ENCODE results near the gene NBPF6.
"Not testable (repeated sequence)": the region's sequence is repeated elsewhere in the genome, so short reads cannot be mapped to it uniquely, and the experiment has no call there.

NBPF6 gene, protein sequence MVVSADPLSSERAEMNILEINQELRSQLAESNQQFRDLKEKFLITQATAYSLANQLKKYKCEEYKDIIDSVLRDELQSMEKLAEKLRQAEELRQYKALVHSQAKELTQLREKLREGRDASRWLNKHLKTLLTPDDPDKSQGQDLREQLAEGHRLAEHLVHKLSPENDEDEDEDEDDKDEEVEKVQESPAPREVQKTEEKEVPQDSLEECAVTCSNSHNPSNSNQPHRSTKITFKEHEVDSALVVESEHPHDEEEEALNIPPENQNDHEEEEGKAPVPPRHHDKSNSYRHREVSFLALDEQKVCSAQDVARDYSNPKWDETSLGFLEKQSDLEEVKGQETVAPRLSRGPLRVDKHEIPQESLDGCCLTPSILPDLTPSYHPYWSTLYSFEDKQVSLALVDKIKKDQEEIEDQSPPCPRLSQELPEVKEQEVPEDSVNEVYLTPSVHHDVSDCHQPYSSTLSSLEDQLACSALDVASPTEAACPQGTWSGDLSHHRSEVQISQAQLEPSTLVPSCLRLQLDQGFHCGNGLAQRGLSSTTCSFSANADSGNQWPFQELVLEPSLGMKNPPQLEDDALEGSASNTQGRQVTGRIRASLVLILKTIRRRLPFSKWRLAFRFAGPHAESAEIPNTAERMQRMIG

DNA sequence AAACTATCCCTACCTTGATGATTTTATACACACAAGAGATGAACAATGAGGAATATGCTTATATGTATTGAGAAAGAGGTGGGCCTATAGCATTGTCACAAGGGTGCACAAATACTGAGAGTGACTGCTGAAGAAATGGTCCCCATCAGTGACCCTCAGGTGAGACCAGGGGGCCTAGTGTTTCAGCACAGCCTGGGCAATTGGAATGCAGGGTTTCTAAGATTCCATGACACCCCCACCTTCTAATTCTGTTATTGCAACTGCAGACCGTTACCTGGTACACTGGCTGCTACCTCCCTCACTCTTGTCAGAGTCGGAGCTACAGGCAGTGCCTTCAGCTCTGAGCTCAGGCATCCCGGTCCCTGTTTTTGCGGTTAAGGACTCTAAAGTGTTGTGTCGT is at the start of gene NBPF6:
NBPF6 (plus strand) TSS at position 301 of the 400 bp plus-strand sequence. CDS start 259 bp downstream, outside the sequence.
- DNase-seq (ENCODE audit: low read depth in 2 of 2) = not testable (repeated sequence)

DNA sequence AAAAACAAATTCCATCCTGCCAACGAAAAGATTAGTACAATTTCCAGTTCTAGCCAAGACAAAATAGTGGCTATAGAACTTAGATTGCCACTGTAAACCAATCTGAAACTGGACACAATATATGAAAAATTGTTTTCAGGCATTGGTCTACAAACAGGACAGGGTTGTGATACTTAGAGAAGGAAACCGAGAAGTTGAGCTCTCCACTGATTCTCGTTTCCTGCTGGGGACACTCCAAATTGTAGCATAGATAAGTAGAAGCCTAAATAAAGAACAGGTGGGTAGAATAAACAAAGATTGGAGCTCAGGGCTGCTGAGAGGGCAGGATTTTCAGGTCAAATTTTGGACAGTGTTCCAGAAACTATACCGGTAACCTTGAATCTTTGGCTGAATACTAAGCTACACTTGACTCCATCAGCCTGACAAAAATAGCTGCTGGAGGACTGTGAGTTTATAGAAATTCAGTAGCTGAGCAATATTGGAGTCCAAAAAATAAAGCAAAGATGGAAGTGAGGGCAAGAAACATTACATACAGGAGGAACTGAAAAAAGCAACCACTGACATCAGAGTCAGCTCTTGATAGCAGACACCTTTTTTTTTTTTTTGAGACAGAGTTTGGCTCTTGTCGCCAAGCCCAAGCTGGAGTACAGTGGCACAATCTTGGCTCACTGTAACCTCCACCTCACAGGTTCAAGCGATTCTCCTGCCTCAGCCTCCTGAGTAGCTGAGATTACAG is 38.9 kb upstream of the NBPF6 start:
- DNase-seq (ENCODE audit: low read depth in 2 of 2) = not testable (repeated sequence)

DNA sequence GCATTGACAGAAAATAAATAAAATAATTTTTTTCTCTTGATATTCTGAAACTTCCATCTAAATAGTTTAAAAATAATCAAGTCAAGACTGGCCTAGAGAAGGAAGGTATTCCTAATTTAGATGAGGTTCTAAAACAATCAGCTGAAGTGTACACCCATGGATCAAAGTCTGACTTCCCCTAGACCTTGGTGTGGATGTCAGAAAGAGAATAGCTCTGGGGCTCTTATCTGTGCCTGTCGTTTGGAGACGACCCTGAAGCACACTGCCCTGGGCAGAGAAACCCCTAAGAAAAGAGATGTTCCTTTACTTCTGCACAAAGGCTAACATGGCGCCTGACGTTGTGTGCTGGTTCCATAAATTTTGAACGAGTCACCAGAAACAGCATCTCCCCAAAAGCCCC is 30.0 kb upstream of the NBPF6 start:
- not testable (repeated sequence) for DNase-seq (ENCODE audit: low read depth in 2 of 2)

DNA sequence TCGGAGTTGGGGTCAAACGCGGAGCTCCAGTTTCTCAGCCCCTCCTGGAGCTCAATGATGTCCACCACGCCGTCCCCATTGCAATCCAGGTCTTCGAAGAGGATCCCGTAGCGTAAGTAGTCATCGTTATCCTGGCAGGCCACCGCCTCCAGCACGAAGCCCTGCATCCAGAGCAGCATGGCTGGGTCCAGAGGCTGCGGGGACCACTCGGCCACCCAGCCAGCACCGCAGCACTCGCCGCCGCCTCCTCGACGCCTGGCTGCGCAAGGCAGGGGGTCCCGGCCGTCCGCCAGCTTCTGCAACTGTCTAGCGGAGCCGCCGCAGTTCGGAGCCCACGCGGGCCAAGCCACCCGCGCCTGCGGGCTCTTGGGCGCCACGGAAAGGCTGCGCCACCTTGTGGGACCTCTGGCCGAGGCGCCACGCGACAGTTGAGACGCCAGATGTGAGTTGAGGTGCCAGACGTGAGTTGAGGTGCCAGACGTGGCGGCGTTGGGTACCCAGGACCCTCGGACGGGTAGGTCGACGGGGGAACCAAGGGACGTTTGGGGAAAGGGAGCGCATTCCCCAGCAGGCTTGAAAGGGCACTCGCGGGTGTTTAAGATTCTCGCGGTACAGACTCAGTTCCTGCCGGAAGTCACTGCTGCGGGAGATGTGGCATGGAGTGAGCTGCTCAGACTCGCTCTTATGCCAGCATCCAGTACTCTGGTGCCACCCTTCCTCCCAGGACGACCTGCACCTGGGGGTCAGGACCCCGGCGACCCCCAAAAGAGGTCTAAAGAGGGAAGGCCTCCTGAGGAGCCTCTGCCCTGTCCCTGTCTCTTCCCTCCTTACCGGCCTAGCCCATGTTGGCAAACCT is 28.9 kb upstream of the NBPF6 start:
- DNase-seq (ENCODE audit: low read depth in 2 of 2) = not testable (repeated sequence)

DNA sequence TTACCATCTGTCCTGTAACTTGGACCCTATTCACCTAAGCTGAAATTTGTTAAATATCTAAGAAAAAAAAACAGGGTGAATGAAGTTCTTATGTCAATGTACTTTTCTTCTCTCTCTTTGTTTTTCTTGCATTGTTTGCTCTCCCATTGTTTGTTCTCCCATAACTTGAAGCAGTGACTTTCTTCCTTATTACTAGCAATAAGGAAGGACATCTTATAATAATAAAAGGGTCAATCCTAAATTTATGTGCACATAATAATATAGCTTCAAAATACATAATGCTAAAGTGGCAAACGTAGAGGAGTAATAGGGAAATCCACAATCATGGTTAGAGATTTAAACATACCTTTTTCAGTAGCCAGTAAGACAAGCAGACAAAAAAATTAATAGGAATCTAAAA is 23.3 kb upstream of the NBPF6 start:
- DNase-seq (ENCODE audit: low read depth in 2 of 2) = not testable (repeated sequence)

DNA sequence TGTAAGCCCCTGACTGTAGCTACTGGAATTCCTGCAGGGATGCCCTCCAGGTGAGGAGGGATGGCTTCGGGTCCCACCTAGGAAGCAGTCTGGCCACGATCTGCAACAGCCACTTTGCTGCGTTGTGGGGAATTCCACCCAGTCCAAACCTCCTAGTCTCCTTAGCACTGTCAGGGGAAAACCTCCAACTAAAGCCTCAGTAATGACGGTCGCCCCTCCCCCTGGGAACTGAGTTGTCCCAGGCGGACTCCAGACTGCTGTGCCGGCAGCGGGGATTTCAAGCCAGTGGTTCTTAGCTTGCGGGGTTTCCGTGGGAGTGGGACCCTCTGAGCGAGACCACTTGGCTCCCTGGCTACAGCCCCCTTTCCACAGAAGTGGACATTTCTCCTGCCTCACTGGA is 18.1 kb upstream of the NBPF6 start:
- not testable (repeated sequence) for DNase-seq (ENCODE audit: low read depth in 2 of 2)

DNA sequence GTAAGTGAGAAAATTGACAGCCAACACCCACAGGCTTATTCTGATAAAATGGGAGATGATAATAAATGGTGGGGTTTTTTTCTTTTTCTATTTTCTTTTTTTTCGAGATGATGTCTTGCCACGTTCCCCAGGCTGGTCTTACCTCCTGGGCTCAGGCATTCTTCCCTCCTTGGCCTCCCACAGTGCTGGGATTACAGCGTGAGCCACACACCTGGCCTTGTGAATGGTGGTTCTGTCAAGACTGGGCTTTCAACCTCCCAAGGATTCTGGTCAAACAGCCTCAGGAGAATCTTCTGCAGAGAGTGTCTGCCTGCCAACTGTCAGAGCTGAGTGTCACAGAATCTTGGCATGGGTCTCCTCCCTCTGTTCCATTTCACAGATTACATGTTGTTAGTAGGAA is 16.7 kb upstream of the NBPF6 start:
- DNase-seq (ENCODE audit: low read depth in 2 of 2) = not testable (repeated sequence)

DNA sequence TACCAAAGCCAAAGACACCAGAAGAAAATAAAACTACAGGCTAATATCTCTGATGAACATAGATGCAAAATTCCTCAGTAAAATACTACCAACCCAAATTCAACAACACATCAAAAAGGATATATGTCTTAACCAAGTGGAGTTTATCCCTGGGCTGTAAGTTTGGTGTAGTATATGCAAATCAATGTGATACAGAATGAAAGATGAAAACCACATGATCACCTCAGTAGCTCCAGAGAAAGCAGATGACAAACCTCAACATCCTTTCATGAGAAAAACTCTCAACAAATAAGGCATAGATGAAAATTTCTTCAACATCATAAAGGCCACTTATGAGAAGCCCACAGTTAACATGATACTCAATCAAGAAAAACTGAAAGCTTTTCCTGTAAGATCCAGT is 11.6 kb upstream of the NBPF6 start:
- not testable (repeated sequence) for DNase-seq (ENCODE audit: low read depth in 2 of 2)

DNA sequence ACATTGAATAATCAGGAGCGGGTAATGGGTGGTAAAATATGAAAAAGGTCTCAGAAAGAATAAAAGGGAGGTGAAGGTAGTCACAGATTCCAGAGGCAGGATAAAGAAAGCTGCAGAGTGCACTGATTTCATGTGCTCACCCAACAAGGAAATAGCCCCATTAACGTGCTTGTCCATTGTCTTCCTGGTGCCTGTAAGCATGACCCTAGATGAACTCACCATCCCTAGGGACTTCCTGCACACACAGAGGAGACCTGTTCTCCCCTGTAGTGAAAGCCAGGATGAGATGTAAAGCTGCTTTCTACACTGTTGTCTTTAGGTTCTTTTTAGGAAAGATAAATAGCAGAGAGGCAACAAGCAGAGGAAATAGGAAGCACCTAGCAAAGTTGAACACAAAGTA is 4.4 kb downstream of the NBPF6 start:
- not testable (repeated sequence) for DNase-seq (ENCODE audit: low read depth in 2 of 2)

DNA sequence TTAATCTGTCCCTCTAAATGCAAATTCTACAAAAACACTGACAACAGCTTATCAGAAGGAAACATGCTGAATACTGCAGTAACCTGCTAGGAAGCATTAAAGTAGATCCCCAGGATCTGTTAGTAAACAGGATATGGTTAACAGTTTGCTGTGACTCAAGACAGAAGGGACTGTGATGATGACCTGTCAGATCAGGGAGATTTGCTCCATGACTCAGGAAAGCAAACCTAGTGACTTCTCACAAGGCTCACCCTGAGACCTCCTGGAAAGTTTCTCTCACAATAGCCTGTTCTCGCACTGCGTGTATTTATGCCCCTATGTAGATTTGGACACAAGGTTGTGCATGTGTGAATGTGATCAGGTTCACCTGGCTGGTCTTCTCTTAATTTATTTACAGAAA is 8.5 kb downstream of the NBPF6 start:
- not testable (repeated sequence) for DNase-seq (ENCODE audit: low read depth in 2 of 2)

DNA sequence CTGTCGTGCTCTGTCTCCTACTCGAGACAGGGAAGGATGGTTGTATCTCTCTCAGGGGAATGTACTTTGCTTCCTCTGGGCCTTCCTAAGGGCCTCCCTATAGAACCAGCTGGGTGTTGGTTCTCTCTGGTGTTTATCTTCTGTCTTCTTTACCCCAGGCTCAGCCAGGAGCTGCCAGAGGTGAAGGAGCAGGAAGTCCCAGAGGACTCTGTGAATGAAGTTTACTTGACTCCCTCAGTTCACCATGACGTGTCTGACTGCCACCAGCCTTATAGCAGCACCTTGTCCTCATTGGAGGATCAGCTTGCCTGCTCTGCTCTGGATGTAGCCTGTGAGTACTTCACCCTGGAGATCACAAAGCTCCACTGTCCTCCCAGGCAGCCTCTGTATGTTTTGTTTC is 11.6 kb downstream of the NBPF6 start:
- not testable (repeated sequence) for DNase-seq (ENCODE audit: low read depth in 2 of 2)

DNA sequence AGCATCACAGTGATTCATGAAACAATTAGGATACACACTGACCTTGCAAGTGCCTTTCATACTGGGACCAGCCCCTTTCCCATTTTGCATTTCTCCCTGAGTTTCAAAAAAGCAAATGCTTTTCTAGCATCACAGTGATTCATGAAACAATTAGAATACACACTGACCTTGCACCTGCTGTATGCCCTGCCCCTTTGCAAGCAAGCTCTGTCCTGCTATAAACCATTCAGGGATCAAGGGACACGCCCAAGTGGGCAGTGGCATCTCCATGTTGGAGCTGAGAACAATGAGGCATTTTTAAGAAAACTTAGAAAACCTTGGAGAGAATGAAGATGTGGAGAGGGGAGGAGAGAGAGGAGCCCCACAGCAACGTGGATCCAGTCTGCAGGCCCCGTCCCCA is 13.8 kb downstream of the NBPF6 start:
- not testable (repeated sequence) for DNase-seq (ENCODE audit: low read depth in 2 of 2)

DNA sequence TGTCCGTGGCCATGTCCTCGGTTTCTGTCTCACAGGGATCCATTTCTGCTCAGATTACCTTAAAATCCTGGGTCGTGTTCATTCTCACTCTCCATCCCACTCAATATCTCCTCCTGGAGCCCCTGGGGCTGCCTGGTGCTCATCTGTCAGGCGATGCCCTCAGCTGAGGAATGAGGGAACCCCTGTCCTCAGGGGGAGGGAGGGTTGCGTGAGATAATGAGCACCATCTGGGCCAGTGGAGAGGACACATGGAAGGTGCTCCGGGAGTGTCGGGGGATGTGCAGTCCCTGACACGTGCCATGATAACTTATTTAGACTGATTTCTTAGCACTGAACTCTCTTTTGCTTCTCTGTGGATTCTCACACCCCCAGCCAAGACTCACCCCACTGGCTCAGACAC is 16.0 kb downstream of the NBPF6 start:
- not testable (repeated sequence) for DNase-seq (ENCODE audit: low read depth in 2 of 2)

DNA sequence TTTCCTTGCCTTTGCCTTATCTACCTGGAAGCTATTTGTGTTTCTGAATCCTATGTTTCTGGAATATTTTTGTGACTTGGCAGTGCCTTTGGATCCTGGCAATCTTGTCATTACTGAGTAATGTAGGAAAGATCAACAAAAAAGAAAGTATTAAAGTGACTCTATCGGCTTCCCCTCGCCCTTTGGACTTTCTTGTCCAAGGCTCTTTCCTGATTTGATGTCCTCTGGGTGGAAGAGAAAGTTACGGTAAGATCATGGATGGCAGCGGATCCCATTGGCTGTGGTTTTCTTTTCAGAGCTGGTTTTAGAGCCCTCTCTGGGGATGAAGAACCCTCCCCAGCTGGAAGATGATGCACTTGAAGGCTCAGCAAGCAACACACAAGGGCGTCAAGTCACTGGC is 17.0 kb downstream of the NBPF6 start:
- not testable (repeated sequence) for DNase-seq (ENCODE audit: low read depth in 2 of 2)

DNA sequence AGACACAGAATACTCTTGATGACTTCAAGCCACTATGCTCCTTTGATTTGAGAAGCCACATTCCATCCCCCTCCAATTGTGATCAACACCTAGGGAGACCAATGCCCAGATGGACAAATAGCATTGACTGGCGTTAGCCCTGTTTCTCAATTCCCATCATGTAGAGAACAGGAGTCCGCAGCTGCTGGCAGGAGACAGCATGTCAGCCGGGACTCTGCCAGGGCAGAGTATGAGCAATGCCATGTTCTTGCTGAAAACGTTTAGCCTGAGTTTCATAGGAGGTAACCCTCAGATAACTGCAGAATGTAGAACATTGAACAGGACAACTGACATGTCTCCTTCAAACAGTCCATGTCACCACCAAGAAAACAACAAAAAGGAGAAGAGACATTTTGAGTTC is 20.6 kb downstream of the NBPF6 start:
- not testable (repeated sequence) for DNase-seq (ENCODE audit: low read depth in 2 of 2)

DNA sequence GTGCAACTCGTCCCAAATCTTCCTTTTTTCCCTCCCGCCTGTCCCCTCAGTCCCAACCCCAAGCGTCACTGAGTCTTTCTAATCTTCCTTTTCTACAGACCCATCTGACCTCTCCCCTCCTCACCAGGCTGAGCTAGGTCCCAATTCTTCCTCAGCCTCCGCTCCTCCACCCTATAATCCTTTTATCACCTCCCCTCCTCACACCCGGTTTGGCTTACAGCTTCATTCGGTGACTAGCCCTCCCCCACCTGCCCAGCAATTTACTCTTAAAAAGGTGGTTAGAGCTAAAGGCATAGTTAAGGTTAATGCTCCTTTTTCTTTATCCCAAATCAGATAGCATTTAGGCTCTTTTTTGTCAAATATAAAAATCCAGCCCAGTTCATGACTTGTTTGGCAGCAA is 24.4 kb downstream of the NBPF6 start:
- not testable (repeated sequence) for DNase-seq (ENCODE audit: low read depth in 2 of 2)

DNA sequence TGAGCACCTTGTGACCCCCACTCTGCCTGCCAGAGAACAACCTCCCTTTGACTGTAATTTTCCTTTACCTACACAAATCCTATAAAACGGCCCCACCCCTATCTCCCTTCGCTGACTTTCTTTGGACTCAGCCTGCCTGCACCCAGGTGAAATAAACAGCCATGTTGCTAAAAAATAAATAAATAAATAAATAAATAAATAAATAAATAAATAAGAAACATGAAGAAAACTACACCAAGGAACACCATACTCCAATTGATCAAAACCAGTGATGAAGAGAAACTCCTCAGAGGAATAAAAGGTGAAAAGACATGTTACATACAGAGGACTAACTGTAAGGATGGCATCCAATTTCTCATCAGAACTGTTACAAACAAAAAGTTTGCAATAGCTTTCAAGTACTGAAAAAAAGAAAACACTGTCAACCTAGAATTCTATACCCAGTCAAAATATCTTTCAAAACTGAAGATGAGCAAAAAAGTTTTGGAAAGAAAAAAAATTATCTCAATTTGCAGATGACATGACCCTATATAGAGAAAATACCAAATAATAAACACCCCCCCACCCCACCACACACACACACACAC is 28.4 kb downstream of the NBPF6 start:
- DNase-seq (ENCODE audit: low read depth in 2 of 2) = no peak

DNA sequence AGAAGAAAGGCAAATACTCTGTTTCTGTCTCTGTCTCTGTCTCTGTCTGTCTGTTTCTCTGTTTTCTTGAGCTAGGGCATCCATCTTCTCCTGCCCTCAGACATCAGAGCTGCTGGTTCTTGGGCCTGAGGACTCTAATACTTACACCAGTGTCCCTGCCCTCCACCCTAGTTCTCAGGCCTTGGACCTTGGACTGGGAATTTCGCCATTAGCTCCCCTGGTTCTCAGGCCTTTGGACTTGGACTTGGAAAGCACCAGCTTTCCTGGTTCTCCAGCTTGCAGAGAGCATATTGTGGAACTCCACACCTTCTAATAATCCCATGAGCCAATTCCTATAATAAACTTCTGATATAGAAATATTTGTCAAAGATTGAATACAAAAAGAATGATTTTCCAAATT is 32.6 kb downstream of the NBPF6 start:
- DNase-seq (ENCODE audit: low read depth in 2 of 2) = no peak

DNA sequence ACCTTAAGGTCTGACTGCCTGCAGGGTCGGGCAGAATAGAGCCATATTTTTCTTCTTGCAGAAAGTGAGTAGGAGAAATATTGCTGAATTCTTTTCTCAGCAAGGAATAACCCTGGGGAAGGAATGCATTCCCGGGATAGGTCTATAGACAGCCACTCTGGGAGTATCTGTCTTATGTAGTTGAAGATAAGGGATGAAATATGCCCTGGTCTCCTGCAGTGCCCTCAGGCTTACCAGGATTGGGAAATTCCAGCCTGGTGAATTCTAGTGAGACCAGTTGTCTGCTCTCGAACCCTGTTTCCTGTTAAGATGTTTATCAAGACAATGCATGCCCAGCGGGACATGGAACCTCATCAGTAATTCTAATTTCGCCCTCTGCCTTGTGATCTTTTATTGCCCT is 35.8 kb downstream of the NBPF6 start:
- not testable (repeated sequence) for DNase-seq (ENCODE audit: low read depth in 2 of 2)

DNA sequence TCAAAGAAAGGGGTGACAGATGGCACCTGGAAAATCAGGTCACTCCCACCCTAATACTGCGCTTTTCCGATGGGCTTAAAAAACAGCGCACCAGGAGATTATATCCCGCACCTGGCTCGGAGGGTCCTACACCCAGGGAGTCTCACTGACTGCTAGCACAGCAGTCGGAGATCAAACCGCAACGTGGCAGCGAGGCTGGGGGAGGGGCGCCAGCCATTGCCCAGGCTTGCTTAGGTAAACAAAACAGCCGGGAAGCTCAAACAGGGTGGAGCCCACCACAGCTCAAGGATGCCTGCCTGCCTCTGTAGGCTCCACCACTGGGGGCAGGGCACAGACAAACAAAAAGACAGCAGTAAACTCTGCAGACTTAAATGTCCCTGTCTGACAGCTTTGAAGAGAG is 36.6 kb downstream of the NBPF6 start:
- not testable (repeated sequence) for DNase-seq (ENCODE audit: low read depth in 2 of 2)

DNA sequence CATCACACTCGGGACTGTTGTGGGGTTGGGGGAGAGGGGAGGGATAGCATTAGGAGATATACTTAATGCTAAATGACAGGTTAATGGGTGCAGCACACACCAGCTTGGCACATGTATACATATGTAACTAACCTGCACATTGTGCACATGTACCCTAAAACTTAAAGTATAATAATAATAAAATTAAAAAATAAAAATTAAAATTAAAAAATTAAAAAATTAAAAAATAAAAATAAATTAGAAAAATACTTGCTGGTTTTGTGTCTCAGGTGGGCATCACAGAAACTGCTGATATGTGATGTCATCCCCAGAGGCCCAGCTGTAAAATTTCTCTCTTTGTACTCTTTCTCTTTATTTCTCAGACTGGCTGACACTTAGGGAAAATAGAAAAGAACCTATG is 44.9 kb downstream of the NBPF6 start:
- DNase-seq (ENCODE audit: low read depth in 2 of 2) = not testable (repeated sequence)
